Tibial artery (tissue), 4 donors: Measurements from ENCODE around the gene PLXNA2.

ENCODE experiments used
- DNase-seq, 2 donors: peaks; one replicate each; pipeline ENCODE4 v3.0.0-alpha.2; 2019
- H3K27ac ChIP-seq, 2 donors: fragments of 200-600 bp; sonication (generic) in 1 of 2; 1 replicate in 1 of 2; 2 replicates in 1 of 2; pipeline ENCODE4 v1.5.1; 2018 to 2019; ENCODE audit warnings: mild to moderate bottlenecking in 1 of 2
- H3K27me3 ChIP-seq, 2 donors: fragments of 200-600 bp; sonication (generic) in 1 of 2; one replicate each; pipeline versions ENCODE4 v1.5.1 to v1.6.0; 2016 to 2019
- H3K36me3 ChIP-seq, 3 donors: fragments of 200-600 bp; sonication (generic) in 2 of 3; one replicate each; pipeline ENCODE4 v1.5.1; 2016 to 2019; ENCODE audit warnings: mild to moderate bottlenecking in 2 of 3
- H3K4me1 ChIP-seq, 4 donors: fragments of 200-600 bp; sonication (generic) in 2 of 4; 1 replicate in 3 of 4; 2 replicates in 1 of 4; pipeline ENCODE4 v1.5.1; 2016 to 2019
- H3K4me3 ChIP-seq, 2 donors: fragments of 200-600 bp; sonication (generic) in 1 of 2; 1 replicate in 1 of 2; 2 replicates in 1 of 2; pipeline ENCODE4 v1.5.1; 2018 to 2019; ENCODE audit warnings: mild to moderate bottlenecking in 2 of 2
- H3K9me3 ChIP-seq, 3 donors: fragments of 200-600 bp; sonication (generic) in 1 of 3; one replicate each; pipeline ENCODE4 v1.5.1; 2016 to 2019
- intact Hi-C: fragments of 100-400 bp; cut with DNase I; formaldehyde crosslinking; loops from one replicate; pipeline ENCODE4 v1.15.0; 2023; ENCODE audit warnings: low total_unique reads
- TF ChIP-seq, protein P1 (sequence below), 2 experiments: fragments of 200-600 bp in 1 of 2; fragments of 450-650 bp in 1 of 2; IDR thresholded peaks; one replicate each; pipeline ENCODE4 v1.5.1; 2017 to 2019; ENCODE audit warnings: antibody characterized with exemption in 2 of 2, mild to moderate bottlenecking in 1 of 2, moderate library complexity in 1 of 2

PLXNA2 gene

DNA sequence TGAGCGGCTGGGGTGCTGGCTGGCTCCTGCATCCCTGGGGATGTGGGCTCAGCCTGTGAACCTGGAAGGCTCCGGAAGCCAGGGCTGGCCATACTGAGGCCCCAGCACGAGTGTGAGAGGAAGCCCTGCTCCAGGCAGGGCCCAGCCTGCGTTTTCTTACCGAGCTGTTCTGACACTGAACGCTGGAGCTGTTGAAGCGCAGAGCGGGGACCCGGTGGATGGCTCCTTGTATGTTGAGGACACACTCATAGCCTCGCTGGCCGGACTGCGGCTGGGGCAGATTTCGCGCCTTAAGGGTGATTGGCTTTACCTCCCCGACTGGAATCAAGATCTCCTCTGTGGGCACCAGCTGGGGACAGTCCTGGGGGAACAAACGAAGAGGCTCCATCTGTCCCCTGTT lies 160.0 kb downstream of the PLXNA2 start:
- TF ChIP-seq, protein P1, sequence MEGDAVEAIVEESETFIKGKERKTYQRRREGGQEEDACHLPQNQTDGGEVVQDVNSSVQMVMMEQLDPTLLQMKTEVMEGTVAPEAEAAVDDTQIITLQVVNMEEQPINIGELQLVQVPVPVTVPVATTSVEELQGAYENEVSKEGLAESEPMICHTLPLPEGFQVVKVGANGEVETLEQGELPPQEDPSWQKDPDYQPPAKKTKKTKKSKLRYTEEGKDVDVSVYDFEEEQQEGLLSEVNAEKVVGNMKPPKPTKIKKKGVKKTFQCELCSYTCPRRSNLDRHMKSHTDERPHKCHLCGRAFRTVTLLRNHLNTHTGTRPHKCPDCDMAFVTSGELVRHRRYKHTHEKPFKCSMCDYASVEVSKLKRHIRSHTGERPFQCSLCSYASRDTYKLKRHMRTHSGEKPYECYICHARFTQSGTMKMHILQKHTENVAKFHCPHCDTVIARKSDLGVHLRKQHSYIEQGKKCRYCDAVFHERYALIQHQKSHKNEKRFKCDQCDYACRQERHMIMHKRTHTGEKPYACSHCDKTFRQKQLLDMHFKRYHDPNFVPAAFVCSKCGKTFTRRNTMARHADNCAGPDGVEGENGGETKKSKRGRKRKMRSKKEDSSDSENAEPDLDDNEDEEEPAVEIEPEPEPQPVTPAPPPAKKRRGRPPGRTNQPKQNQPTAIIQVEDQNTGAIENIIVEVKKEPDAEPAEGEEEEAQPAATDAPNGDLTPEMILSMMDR (IDR thresholded peaks at IDR 0.05), result no peak
- DNase-seq, result no peak
- intact Hi-C loops, result no loop called here
- Histone ChIP-seq H3K4me1 (peaks cover 0 to 21% (median 9%) of the 10 kb centered on the region in 4 donors), H3K4me3 (no peak overlapping the region), H3K27ac (no peak overlapping the region), H3K9me3 (no peaks in the 10 kb centered on the region), H3K36me3 (peaks cover 5 to 47% (median 34%) of the 10 kb centered on the region in 3 donors), H3K27me3 (no peaks in the 10 kb centered on the region)

DNA sequence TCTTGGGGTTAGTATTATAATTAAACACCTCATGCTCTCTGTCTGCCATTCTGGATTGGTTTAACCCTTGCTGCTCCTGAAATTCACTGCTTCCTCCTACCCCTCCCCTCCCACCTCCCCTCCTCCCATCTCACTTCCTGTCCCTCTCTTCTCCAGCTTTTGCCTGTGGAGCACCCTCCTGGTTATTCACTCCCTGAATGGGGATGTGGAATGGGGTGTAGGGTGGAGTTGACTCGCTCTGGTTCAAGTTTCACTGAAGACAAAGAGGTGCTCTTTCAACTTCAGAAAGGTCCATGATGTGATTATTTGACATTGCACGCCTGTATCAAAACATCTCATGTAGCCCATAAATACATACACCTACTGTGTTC lies 160.5 kb downstream of the PLXNA2 start:
- peaks cover 11 to 52% (median 39%) of the 10 kb centered on the region in 3 donors for H3K36me3 ChIP-seq
- intact Hi-C loops, result no loop called here
- H3K4me1 ChIP-seq, result peaks cover 0 to 21% (median 9%) of the 10 kb centered on the region in 4 donors
- no peak overlapping the region for H3K4me3 ChIP-seq
- H3K27me3 ChIP-seq, result no peaks in the 10 kb centered on the region
- TF ChIP-seq, protein P1 (IDR thresholded peaks at IDR 0.05), result no peak
- DNase-seq, result no peak
- no peak overlapping the region for H3K27ac ChIP-seq
- H3K9me3 ChIP-seq, result no peaks in the 10 kb centered on the region

DNA sequence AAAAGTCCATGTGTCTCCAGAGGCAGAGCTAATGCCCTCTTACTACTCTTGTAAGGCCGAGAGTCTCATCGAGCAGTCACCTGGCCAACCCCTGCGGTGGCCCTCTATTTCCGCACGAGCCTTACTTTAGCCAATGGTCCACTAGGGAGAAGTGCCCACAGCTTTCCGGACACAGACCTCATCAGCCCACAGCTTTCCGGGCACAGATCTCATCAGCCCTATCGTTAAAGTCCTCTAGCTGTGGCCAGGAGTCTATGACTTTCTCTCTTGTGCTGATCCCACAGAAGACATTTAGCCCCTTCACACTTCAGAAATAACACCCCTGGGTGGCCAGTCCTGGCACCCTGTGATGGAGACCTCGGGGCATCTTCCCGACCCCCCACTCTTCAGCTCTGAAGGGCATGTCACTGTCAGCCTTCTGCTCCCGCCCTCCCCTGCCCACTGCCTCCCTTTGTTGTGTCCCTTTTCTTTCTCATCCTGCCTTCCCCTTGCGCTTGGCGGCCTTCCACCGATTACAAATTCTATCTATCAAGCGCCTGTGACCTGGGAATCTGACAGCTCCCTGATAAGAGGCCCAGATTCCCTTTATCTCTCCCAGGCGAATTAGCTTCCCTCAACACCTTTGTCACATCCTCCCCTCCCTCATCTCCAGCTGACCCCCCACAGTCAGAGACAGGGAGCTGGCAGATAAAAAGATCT lies 161.0 kb downstream of the PLXNA2 start:
- Histone ChIP-seq H3K9me3 (no peaks in the 10 kb centered on the region), H3K27me3 (no peaks in the 10 kb centered on the region), H3K4me3 (no peak overlapping the region), H3K27ac (no peak overlapping the region), H3K4me1 (peaks cover 0 to 21% (median 9%) of the 10 kb centered on the region in 4 donors), H3K36me3 (peaks cover 11 to 54% (median 44%) of the 10 kb centered on the region in 3 donors)
- TF ChIP-seq, protein P1 (IDR thresholded peaks at IDR 0.05), result no peak
- intact Hi-C loops, result no loop called here
- DNase-seq, result no peak

DNA sequence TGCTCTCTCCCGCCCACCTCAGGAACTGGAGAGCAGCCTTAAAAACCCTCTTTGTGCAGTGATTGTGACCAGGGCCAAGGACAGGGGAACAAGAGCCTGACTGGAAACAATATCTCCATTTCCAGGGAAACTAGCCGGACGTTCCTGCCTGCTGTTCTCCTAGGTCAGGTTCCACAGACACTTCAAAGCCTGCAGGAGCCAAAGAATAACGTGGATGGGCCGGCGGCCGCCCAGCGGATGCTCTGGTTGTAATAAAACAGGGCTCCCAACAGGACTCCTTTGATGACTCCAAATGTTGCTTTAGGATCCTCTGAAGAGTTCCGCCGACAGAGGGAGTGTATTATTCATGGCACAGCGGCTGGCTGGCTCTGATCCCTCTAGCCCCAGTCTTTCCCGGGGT lies 162.2 kb downstream of the PLXNA2 start:
- no peaks in the 10 kb centered on the region for H3K9me3 ChIP-seq
- peaks cover 0 to 16% (median 9%) of the 10 kb centered on the region in 4 donors for H3K4me1 ChIP-seq
- no peaks in the 10 kb centered on the region for H3K27me3 ChIP-seq
- no peak for DNase-seq
- H3K36me3 ChIP-seq, result peaks cover 16 to 61% (median 55%) of the 10 kb centered on the region in 3 donors
- intact Hi-C loops, result no loop called here
- no peak overlapping the region for H3K4me3 ChIP-seq
- TF ChIP-seq, protein P1 (IDR thresholded peaks at IDR 0.05), result no peak
- H3K27ac ChIP-seq, result no peak overlapping the region

DNA sequence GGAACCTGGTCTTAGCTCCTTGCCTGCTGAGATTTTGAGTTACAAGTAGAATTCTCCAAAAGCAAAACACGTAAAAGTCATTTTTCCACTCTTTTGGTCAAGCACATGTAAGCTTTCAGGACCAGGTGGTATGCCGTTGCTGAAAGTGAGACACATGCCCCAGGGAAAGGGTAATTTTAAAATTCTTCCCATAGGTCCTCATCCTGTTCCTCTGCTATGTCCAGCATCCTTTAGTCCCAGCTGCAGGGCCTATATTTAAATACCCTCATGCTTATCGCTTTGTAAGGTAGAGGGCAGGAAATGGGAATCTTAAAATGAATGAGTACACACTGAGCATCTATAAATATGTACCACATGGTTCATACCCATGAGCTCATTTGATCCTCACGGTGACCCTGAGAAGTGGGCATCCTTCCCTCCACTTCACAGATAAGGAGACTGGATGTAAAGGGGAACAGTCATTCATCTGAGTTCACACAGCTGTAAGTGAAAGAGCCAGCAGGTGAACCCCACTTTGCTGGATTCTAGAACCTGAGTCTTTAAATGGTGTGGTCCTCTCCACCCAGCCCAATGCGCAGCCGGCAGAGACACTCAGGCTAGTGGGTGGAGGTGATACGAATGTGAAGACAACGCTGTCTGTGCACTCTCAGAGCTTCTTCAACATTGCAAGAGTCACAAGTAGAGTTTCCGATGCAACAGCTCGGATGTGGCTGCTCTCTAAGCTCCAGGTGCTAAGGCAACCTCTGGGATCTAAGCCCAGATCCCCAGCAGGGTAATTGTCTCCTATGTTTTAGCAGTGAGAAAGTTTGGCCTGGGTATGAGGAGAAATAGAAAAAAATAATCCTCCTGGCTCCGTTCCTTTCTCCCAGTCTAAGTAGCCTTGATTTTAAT lies 163.5 kb downstream of the PLXNA2 start:
- H3K36me3 ChIP-seq, result peaks cover 20 to 68% (median 55%) of the 10 kb centered on the region in 3 donors
- H3K27ac ChIP-seq, result no peak overlapping the region
- TF ChIP-seq, protein P1 (IDR thresholded peaks at IDR 0.05), result no peak
- H3K27me3 ChIP-seq, result no peaks in the 10 kb centered on the region
- H3K4me3 ChIP-seq, result no peak overlapping the region
- H3K9me3 ChIP-seq, result no peaks in the 10 kb centered on the region
- peaks cover 0 to 5% (median 2%) of the 10 kb centered on the region in 4 donors for H3K4me1 ChIP-seq
- intact Hi-C loops, result no loop called here
- no peak for DNase-seq
